Fibroblast of peridontal ligament (primary cell): ENCODE data around the gene RAB11B.
A peak's percentile ranks its signal among the peaks of the same experiment; 100 is the strongest.
"Not testable (repeated sequence)": the region's sequence is repeated elsewhere in the genome, so short reads cannot be mapped to it uniquely, and the experiment has no call there.

Source experiments
- DNase-seq: peaks from one replicate; pipeline ENCODE4 v3.0.0-alpha.2; 2010; ENCODE audit errors: extremely low read depth

The RAB11B gene

GRCh38 chr19:8429044-8429443 lies 38.9 kb downstream of the RAB11B start:
- no peak for DNase-seq

GRCh38 chr19:8429826-8430225 lies 39.7 kb downstream of the RAB11B start:
- no peak for DNase-seq

- DNase-seq, result no peak
Measured at GRCh38 chr19:8430650-8431049, 40.5 kb downstream of the RAB11B start.

- DNase-seq, result no peak
Measured at GRCh38 chr19:8438236-8438635, 48.1 kb downstream of the RAB11B start.

- no peak for DNase-seq
Measured at GRCh38 chr19:8441725-8442544, 51.8 kb downstream of the RAB11B start.

GRCh38 chr19:8444140-8444676 lies 54.0 kb downstream of the RAB11B start:
- not testable (repeated sequence) for DNase-seq

GRCh38 chr19:8444677-8445487 lies 54.7 kb downstream of the RAB11B start, which contains the start of gene HNRNPM:
Gene HNRNPM (plus strand): TSS chr19:8444975. CDS start chr19:8444999, 24 bp downstream.
- DNase-seq, result peak; percentile 95

- no peak for DNase-seq
Measured at GRCh38 chr19:8445488-8446001, 55.4 kb downstream of the RAB11B start.

GRCh38 chr19:8446061-8446709 lies 56.0 kb downstream of the RAB11B start:
- DNase-seq, result no peak

GRCh38 chr19:8449830-8450229 lies 59.7 kb downstream of the RAB11B start:
- no peak for DNase-seq

- no peak for DNase-seq
Measured at GRCh38 chr19:8451377-8451776, 61.2 kb downstream of the RAB11B start.

GRCh38 chr19:8451885-8452284 lies 61.7 kb downstream of the RAB11B start:
- DNase-seq, result peak; percentile 42

- no peak for DNase-seq
Measured at GRCh38 chr19:8452446-8453123, 62.4 kb downstream of the RAB11B start.

GRCh38 chr19:8453616-8454015 lies 63.5 kb downstream of the RAB11B start:
- DNase-seq, result no peak
